OCI-LY7 (cell line): ENCODE measurements around the gene PTEN. TPM values are rescaled to one million over a fixed set of nuclear protein-coding genes. Genes with fewer than 3 reads are reported as not detected.

ENCODE experiments used
- Bru-seq: library from RNA; stranded (reverse); fragments of 400-500 nt; gene quantifications from one replicate; lab custom pipeline; 2021; lab: Mats Ljungman, UMichigan
- BruChase-seq, 2 experiments: library from RNA; stranded (reverse); fragments of 400-500 nt; gene quantifications; one replicate each; lab custom pipeline; 2021; lab: Mats Ljungman, UMichigan
- BruUV-seq: library from RNA; stranded (reverse); fragments of 400-500 nt; replicated peaks from 2 replicates; lab custom pipeline; 2021; lab: Mats Ljungman, UMichigan
- CTCF ChIA-PET: fragments of 300-600 bp; sonication (Branson Sonifier 250); formaldehyde crosslinking; loops from one replicate; lab custom pipeline; 2022; ENCODE audit warnings: antibody characterized with exemption; ENCODE audit not compliant: unreplicated experiment; lab: Charles Lee
- POLR2A ChIA-PET: fragments of 300-600 bp; sonication (Branson Sonifier 250); formaldehyde crosslinking; loops from one replicate; lab custom pipeline; 2022; ENCODE audit warnings: antibody characterized with exemption; lab: Charles Lee
- DNase-seq: peaks from one replicate; pipeline ENCODE4 v3.0.0-alpha.2; 2015; ENCODE audit warnings: low spot score
- H2AFZ ChIP-seq: fragments of 200-600 bp; sonication (generic), shearing (Covaris generic); 2 replicates; pipeline ENCODE4 v1.6.1; 2014; ENCODE audit warnings: mild to moderate bottlenecking, antibody characterized with exemption, low read length, moderate library complexity
- H3K27ac ChIP-seq: fragments of 200-600 bp; sonication (generic); 2 replicates; pipeline ENCODE4 v1.5.1; 2014; ENCODE audit warnings: mixed run types, low read depth, mild to moderate bottlenecking, moderate library complexity, low read length, inconsistent platforms; ENCODE audit not compliant: poor library complexity, severe bottlenecking
- H3K36me3 ChIP-seq: fragments of 200-600 bp; sonication (generic); 2 replicates; pipeline ENCODE4 v1.6.1; 2014; ENCODE audit warnings: mild to moderate bottlenecking, antibody characterized with exemption, low read length, moderate library complexity, mixed read lengths; ENCODE audit not compliant: insufficient read depth
- H3K4me1 ChIP-seq: fragments of 200-600 bp; sonication (generic); 2 replicates; pipeline ENCODE4 v1.5.1; 2014; ENCODE audit warnings: mild to moderate bottlenecking, low read length; ENCODE audit not compliant: insufficient read depth, poor library complexity, severe bottlenecking
- H3K4me2 ChIP-seq: fragments of 200-600 bp; sonication (generic); 2 replicates; pipeline ENCODE4 v1.6.1; 2014; ENCODE audit warnings: mild to moderate bottlenecking, low read length
- H3K4me3 ChIP-seq: fragments of 200-600 bp; sonication (generic); 2 replicates; pipeline ENCODE4 v1.5.1; 2014; ENCODE audit warnings: mild to moderate bottlenecking, low read depth, low read length; ENCODE audit not compliant: poor library complexity, severe bottlenecking
- H3K79me2 ChIP-seq: fragments of 200-600 bp; sonication (generic); 2 replicates; pipeline ENCODE4 v1.6.1; 2016; ENCODE audit warnings: low read depth, mild to moderate bottlenecking, low read length, moderate library complexity, mixed read lengths; ENCODE audit not compliant: insufficient read depth
- H3K9me2 ChIP-seq: fragments of 200-600 bp; sonication (generic); 2 replicates; pipeline ENCODE4 v1.6.1; 2016; ENCODE audit warnings: mild to moderate bottlenecking, low read length, mixed read lengths; ENCODE audit not compliant: insufficient read depth
- H3K9me3 ChIP-seq: fragments of 200-600 bp; sonication (generic); 2 replicates; pipeline ENCODE4 v1.6.1; 2014; ENCODE audit warnings: mild to moderate bottlenecking, mixed run types, low read length, mixed read lengths
- H4K20me1 ChIP-seq: fragments of 200-600 bp; sonication (generic); 2 replicates; pipeline ENCODE4 v1.6.1; 2014; ENCODE audit warnings: mild to moderate bottlenecking, antibody characterized with exemption, low read length, moderate library complexity, mixed read lengths; ENCODE audit not compliant: insufficient read depth
- EZH2phosphoT487 ChIP-seq: fragments of 200-600 bp; sonication (generic); IDR thresholded peaks from 2 replicates; pipeline ENCODE4 v1.6.1; 2018; ENCODE audit warnings: low read depth, borderline replicate concordance, mild to moderate bottlenecking, mixed run types, antibody characterized with exemption, low read length, moderate library complexity, mixed read lengths
- intact Hi-C: fragments of 100-400 bp; cut with micrococcal nuclease; formaldehyde crosslinking; loops from one replicate; pipeline ENCODE4 v1.10.0; 2022; ENCODE audit not compliant: unreplicated experiment
- long read RNA-seq: library from polyadenylated mRNA; stranded (forward); transcript quantifications from one replicate; pipeline ENCODE4 v2.0.0, GENCODE V29; 2022
- total RNA-seq, 2 experiments: library from RNA; depleted of rRNA in 1 of 2; stranded (reverse); fragments of >200 nt in 1 of 2; shearing (Covaris generic) in 1 of 2; gene quantifications; 2 replicates each; pipeline ENCODE4 v1.2.3, GENCODE V29; 2014 to 2022
- TF ChIP-seq, protein P1 (sequence below): fragments of 200-600 bp; sonication (generic); conservative IDR thresholded peaks from 2 replicates; pipeline ENCODE4 v1.5.1; 2014; ENCODE audit warnings: mild to moderate bottlenecking, antibody characterized with exemption, low read length, moderate library complexity, mixed read lengths

The PTEN gene
- total RNA-seq (2014; rRNA removed; shearing (Covaris generic)) = 113 and 135 TPM in 2 replicates
- total RNA-seq (2022) = 173 and 176 TPM in 2 replicates
- percentile 99 among the genes with signal in this experiment for Bru-seq, nascent RNA
- percentile 94 among the genes with signal in this experiment for BruChase-seq, experiment 1, labeled RNA remaining after a 6-hour chase
- percentile 96 among the genes with signal in this experiment for BruChase-seq, experiment 2, labeled RNA remaining after a 2-hour chase
- long read RNA-seq, full-length matches to known transcripts = 141 of 188 reads
- long read RNA-seq, partial matches to known transcripts = 7 of 188 reads
- long read RNA-seq, other reads (novel, unspliced or antisense) = 40 of 188 reads

DNA sequence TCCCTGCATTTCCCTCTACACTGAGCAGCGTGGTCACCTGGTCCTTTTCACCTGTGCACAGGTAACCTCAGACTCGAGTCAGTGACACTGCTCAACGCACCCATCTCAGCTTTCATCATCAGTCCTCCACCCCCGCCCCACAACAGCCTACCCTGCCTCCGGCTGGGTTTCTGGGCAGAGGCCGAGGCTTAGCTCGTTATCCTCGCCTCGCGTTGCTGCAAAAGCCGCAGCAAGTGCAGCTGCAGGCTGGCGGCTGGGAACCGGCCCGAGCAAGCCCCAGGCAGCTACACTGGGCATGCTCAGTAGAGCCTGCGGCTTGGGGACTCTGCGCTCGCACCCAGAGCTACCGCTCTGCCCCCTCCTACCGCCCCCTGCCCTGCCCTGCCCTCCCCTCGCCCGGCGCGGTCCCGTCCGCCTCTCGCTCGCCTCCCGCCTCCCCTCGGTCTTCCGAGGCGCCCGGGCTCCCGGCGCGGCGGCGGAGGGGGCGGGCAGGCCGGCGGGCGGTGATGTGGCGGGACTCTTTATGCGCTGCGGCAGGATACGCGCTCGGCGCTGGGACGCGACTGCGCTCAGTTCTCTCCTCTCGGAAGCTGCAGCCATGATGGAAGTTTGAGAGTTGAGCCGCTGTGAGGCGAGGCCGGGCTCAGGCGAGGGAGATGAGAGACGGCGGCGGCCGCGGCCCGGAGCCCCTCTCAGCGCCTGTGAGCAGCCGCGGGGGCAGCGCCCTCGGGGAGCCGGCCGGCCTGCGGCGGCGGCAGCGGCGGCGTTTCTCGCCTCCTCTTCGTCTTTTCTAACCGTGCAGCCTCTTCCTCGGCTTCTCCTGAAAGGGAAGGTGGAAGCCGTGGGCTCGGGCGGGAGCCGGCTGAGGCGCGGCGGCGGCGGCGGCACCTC, at the start of gene PTEN, which contains the start of gene KLLN:
Gene PTEN (plus strand): TSS at position 573 of the 891 bp plus-strand sequence. CDS start 845 bp downstream, outside the sequence.
Gene KLLN (minus strand): TSS at position 481 of the 891 bp plus-strand sequence. CDS start 1,046 bp downstream, outside the sequence.
- Histone ChIP-seq H3K9me3 (no peaks in the 10 kb centered on the region), H3K27ac (peak within 1 kb of the TSS; percentile 94), H3K36me3 (peaks cover 41% of the 10 kb centered on the region), H2AFZ (peak within 1 kb of the TSS; percentile 18; the same call in 1 of the 2 replicates), H3K4me3 (peak within 1 kb of the TSS; percentile 96), H3K4me1 (peaks cover 19% of the 10 kb centered on the region), H3K9me2 (no peaks in the 10 kb centered on the region), H3K79me2 (peaks cover 68% of the 10 kb centered on the region), H4K20me1 (peaks cover 39% of the 10 kb centered on the region), H3K4me2 (peak within 1 kb of the TSS; percentile 89)
- CTCF ChIA-PET = interaction anchor here (0.6 to 3.2 kb wide), 3 partner anchors 245 to 525 kb away, joined by 3 to 36 read pairs (median 12); no protein-coding TSS in a partner anchor
- peak; percentile 95 for DNase-seq
- intact Hi-C loops = loop anchor here (2.0 to 5.0 kb wide), 6 partner anchors 204 to 1136 kb away; no protein-coding TSS in a partner anchor
- POLR2A ChIA-PET = interaction anchor here (0.8 to 6.9 kb wide), 25 partner anchors 9 to 529 kb away, joined by 3 to 134 read pairs (median 6); partner anchors contain the start of gene ATAD1
- TF ChIP-seq EZH2phosphoT487 = no peak
- BruUV-seq = no TSS peak

DNA sequence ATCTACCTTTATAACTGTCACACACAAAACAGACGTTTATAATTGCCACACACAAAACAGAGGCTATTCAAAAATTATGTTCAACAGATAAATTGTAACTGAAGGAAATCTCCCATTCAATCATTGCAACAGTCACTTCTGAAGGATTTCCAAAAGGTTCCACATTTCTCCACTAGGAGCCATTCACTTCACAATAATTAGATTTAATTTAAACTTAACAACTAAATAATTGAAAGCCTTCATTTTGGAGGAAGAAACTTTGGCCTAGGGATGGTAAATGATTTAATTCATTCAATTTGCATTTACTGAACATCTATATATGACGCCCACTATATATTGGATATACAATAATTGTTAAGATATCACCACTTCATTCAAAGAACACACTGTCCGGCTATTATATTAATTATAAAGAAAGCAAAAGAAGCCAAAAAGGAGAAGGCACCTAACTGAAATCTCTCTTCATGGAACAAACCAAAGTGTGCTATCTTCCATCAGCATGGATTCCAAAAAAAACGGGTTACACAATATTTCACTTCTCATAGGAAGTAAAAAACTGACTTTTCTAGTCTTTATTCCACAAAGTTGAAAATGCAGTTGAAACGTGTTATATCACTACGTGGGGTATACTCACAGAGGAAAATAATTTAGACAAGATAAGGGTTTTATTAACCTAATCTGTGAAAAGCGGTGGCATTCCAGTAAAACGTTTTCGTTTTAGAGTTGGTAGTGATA, 47.1 kb upstream of the PTEN start:
- Histone ChIP-seq H4K20me1 (peaks cover 17% of the 10 kb centered on the region; the same call in 1 of the 2 replicates), H3K4me1 (peaks cover 28% of the 10 kb centered on the region), H3K4me2 (peak overlapping the region; percentile 76), H3K27ac (peak overlapping the region; percentile 79), H3K9me2 (no peaks in the 10 kb centered on the region), H3K4me3 (peak overlapping the region; percentile 86), H2AFZ (no peak overlapping the region), H3K79me2 (peaks cover 65% of the 10 kb centered on the region), H3K9me3 (0 out of 2 replicates have a peak, but pooled peaks cover 3% of the 10 kb centered on the region), H3K36me3 (peaks cover 40% of the 10 kb centered on the region)
- POLR2A ChIA-PET = interaction anchor here (0.6 to 2.7 kb wide), 4 partner anchors 12 to 803 kb away, joined by 3 to 14 read pairs (median 3); no protein-coding TSS in a partner anchor
- CTCF ChIA-PET = no interaction called here
- no peak for DNase-seq
- TF ChIP-seq, protein P1, sequence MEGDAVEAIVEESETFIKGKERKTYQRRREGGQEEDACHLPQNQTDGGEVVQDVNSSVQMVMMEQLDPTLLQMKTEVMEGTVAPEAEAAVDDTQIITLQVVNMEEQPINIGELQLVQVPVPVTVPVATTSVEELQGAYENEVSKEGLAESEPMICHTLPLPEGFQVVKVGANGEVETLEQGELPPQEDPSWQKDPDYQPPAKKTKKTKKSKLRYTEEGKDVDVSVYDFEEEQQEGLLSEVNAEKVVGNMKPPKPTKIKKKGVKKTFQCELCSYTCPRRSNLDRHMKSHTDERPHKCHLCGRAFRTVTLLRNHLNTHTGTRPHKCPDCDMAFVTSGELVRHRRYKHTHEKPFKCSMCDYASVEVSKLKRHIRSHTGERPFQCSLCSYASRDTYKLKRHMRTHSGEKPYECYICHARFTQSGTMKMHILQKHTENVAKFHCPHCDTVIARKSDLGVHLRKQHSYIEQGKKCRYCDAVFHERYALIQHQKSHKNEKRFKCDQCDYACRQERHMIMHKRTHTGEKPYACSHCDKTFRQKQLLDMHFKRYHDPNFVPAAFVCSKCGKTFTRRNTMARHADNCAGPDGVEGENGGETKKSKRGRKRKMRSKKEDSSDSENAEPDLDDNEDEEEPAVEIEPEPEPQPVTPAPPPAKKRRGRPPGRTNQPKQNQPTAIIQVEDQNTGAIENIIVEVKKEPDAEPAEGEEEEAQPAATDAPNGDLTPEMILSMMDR = peak; percentile 33
- no peak for TF ChIP-seq EZH2phosphoT487
- TSS peak; percentile 58 for BruUV-seq
- intact Hi-C loops = loop anchor here (5.0 kb wide), 3 partner anchors 296 to 1176 kb away; partner anchors contain the start of genes FAS and STAMBPL1
